Measurements from ENCODE around the gene TMEM59L.
"Not testable (repeated sequence)": the region's sequence is repeated elsewhere in the genome, so short reads cannot be mapped to it uniquely, and the experiment has no call there.

The TMEM59L gene

GRCh38 chr19:18589380-18590272 lies 23.0 kb upstream of the TMEM59L start:
- peak; percentile 55 to 61 for ATAC-seq (replicated peaks)
- H3K9me3 Mint-ChIP-seq, result no peaks in the 10 kb centered on the region
- DNase-seq, result peak; percentile 72
- peaks cover 2% of the 10 kb centered on the region in 2 donors for H3K27me3 Mint-ChIP-seq
- peaks cover 39 to 61% of the 10 kb centered on the region in 2 donors for H3K4me1 Mint-ChIP-seq
- H3K4me3 Mint-ChIP-seq, result peak overlapping the region; percentile 87 to 90
- H3K27ac Mint-ChIP-seq, result peak overlapping the region; percentile 96
- H3K36me3 Mint-ChIP-seq, result peaks cover 14 to 19% of the 10 kb centered on the region in 2 donors

GRCh38 chr19:18590273-18591272 lies 22.1 kb upstream of the TMEM59L start:
- peaks cover 5 to 9% of the 10 kb centered on the region in 2 donors for H3K27me3 Mint-ChIP-seq
- ATAC-seq (replicated peaks) (no peak), DNase-seq (peak; percentile 47)
- peaks cover 38 to 67% of the 10 kb centered on the region in 2 donors for H3K4me1 Mint-ChIP-seq
- no peaks in the 10 kb centered on the region for H3K9me3 Mint-ChIP-seq
- peak overlapping the region; percentile 87 to 90 for H3K4me3 Mint-ChIP-seq
- H3K27ac Mint-ChIP-seq, result peak overlapping the region; percentile 96
- H3K36me3 Mint-ChIP-seq, result peaks cover 14 to 19% of the 10 kb centered on the region in 2 donors

- peaks cover 30 to 63% of the 10 kb centered on the region in 2 donors for H3K4me1 Mint-ChIP-seq
- H3K4me3 Mint-ChIP-seq, result no peak overlapping the region
- ATAC-seq (replicated peaks) (no peak), DNase-seq (no peak)
- H3K27me3 Mint-ChIP-seq, result peaks cover 14 to 18% of the 10 kb centered on the region in 2 donors
- no peak overlapping the region for H3K27ac Mint-ChIP-seq
- peaks cover 14 to 19% of the 10 kb centered on the region in 2 donors for H3K36me3 Mint-ChIP-seq
- H3K9me3 Mint-ChIP-seq, result no peaks in the 10 kb centered on the region
Measured at GRCh38 chr19:18591735-18592385, 20.8 kb upstream of the TMEM59L start.

- not testable (repeated sequence) for H3K27ac Mint-ChIP-seq; DNase-seq; ATAC-seq (replicated peaks); H3K4me3 Mint-ChIP-seq; H3K9me3 Mint-ChIP-seq
- Mint-ChIP-seq H3K36me3 (peaks cover 14 to 19% of the 10 kb centered on the region in 2 donors), H3K27me3 (peaks cover 18 to 19% of the 10 kb centered on the region in 2 donors), H3K4me1 (peaks cover 29 to 61% of the 10 kb centered on the region in 2 donors)
Measured at GRCh38 chr19:18592732-18593131, 19.9 kb upstream of the TMEM59L start.

GRCh38 chr19:18593367-18594095 lies 19.1 kb upstream of the TMEM59L start:
- H3K27ac Mint-ChIP-seq, result no peak overlapping the region
- peaks cover 22 to 55% of the 10 kb centered on the region in 2 donors for H3K4me1 Mint-ChIP-seq
- DNase-seq, result no peak
- H3K9me3 Mint-ChIP-seq, result no peaks in the 10 kb centered on the region
- H3K27me3 Mint-ChIP-seq, result peaks cover 24 to 27% of the 10 kb centered on the region in 2 donors
- peaks cover 14 to 19% of the 10 kb centered on the region in 2 donors for H3K36me3 Mint-ChIP-seq
- no peak for ATAC-seq (replicated peaks)
- peak overlapping the region in 1 of 2 donors; percentile 59 for H3K4me3 Mint-ChIP-seq

- Mint-ChIP-seq H3K27me3 (peaks cover 28 to 35% of the 10 kb centered on the region in 2 donors), H3K4me3 (peak overlapping the region; percentile 81 to 82), H3K9me3 (no peaks in the 10 kb centered on the region), H3K36me3 (peaks cover 14 to 19% of the 10 kb centered on the region in 2 donors), H3K4me1 (peaks cover 22 to 55% of the 10 kb centered on the region in 2 donors), H3K27ac (peak overlapping the region; percentile 92)
- peak; percentile 61 to 73 for ATAC-seq (replicated peaks)
- DNase-seq, result peak; percentile 59
Measured at GRCh38 chr19:18594096-18594823, 18.4 kb upstream of the TMEM59L start.

GRCh38 chr19:18594824-18595373 lies 17.8 kb upstream of the TMEM59L start:
- DNase-seq, result no peak
- peak overlapping the region; percentile 92 for H3K27ac Mint-ChIP-seq
- peaks cover 14 to 16% of the 10 kb centered on the region in 2 donors for H3K36me3 Mint-ChIP-seq
- H3K27me3 Mint-ChIP-seq, result peaks cover 35 to 41% of the 10 kb centered on the region in 2 donors
- peaks cover 18 to 48% of the 10 kb centered on the region in 2 donors for H3K4me1 Mint-ChIP-seq
- peak; percentile 15 to 28 for ATAC-seq (replicated peaks)
- peak overlapping the region; percentile 81 to 82 for H3K4me3 Mint-ChIP-seq
- H3K9me3 Mint-ChIP-seq, result no peaks in the 10 kb centered on the region

- Mint-ChIP-seq H3K36me3 (peaks cover 12% of the 10 kb centered on the region in 2 donors), H3K4me3 (peak overlapping the region; percentile 28 to 47), H3K4me1 (peaks cover 15 to 43% of the 10 kb centered on the region in 2 donors), H3K9me3 (no peaks in the 10 kb centered on the region), H3K27me3 (peaks cover 35 to 47% of the 10 kb centered on the region in 2 donors), H3K27ac (no peak overlapping the region)
- DNase-seq (no peak), ATAC-seq (replicated peaks) (no peak)
Measured at GRCh38 chr19:18595475-18595874, 17.2 kb upstream of the TMEM59L start.

GRCh38 chr19:18596752-18597157 lies 15.9 kb upstream of the TMEM59L start:
- H3K9me3 Mint-ChIP-seq, result no peaks in the 10 kb centered on the region
- peaks cover 12 to 38% of the 10 kb centered on the region in 2 donors for H3K4me1 Mint-ChIP-seq
- H3K4me3 Mint-ChIP-seq, result no peak overlapping the region
- H3K27ac Mint-ChIP-seq, result no peak overlapping the region
- no peak for DNase-seq
- ATAC-seq (replicated peaks), result peak in 1 of 2 donors; percentile 37
- peaks cover 0 to 4% of the 10 kb centered on the region in 2 donors for H3K36me3 Mint-ChIP-seq
- H3K27me3 Mint-ChIP-seq, result peaks cover 40 to 56% of the 10 kb centered on the region in 2 donors

- peaks cover 13 to 41% of the 10 kb centered on the region in 2 donors for H3K4me1 Mint-ChIP-seq
- no peak for DNase-seq
- H3K9me3 Mint-ChIP-seq, result no peaks in the 10 kb centered on the region
- no peak overlapping the region for H3K4me3 Mint-ChIP-seq
- no peak for ATAC-seq (replicated peaks)
- no peaks in the 10 kb centered on the region for H3K36me3 Mint-ChIP-seq
- peaks cover 49 to 68% of the 10 kb centered on the region in 2 donors for H3K27me3 Mint-ChIP-seq
- H3K27ac Mint-ChIP-seq, result no peak overlapping the region
Measured at GRCh38 chr19:18597809-18598660, 14.6 kb upstream of the TMEM59L start.

- Mint-ChIP-seq H3K4me1 (peaks cover 12 to 35% of the 10 kb centered on the region in 2 donors), H3K4me3 (no peak overlapping the region), H3K27ac (no peak overlapping the region), H3K36me3 (no peaks in the 10 kb centered on the region), H3K27me3 (peaks cover 55 to 77% of the 10 kb centered on the region in 2 donors), H3K9me3 (no peaks in the 10 kb centered on the region)
- DNase-seq, result no peak
- ATAC-seq (replicated peaks), result no peak
Measured at GRCh38 chr19:18599485-18599884, 13.2 kb upstream of the TMEM59L start.

All from stimulated activated naive B cell treated with anti-CD40 and anti-IgM and Interleukin-4, amounts not matched to agents 10 μg/mL and 1 μg/mL and 100 μg/mL, for 72 hours (primary cell).